Gastrocnemius medialis (tissue), 4 donors: Measurements from ENCODE around the gene CTNNBL1. TPM values are rescaled to one million over a fixed set of nuclear protein-coding genes. Genes with fewer than 3 reads are reported as not detected.
"Not testable (repeated sequence)": the region's sequence is repeated elsewhere in the genome, so short reads cannot be mapped to it uniquely, and the experiment has no call there.

Experiments used
- ATAC-seq, 2 donors: fragments of 150-250 bp; one replicate each; pipeline ENCODE4 v1.9.1; 2016
- DNase-seq, 2 donors: peaks; one replicate each; pipeline ENCODE4 v3.0.0-alpha.2; 2019
- H3K27ac ChIP-seq, 4 donors: fragments of 200-600 bp; sonication (generic); 1 replicate in 1 of 4; 2 replicates in 3 of 4; pipeline ENCODE4 v1.5.1; 2016 to 2018; ENCODE audit warnings: mild to moderate bottlenecking in 2 of 4, moderate library complexity in 1 of 4
- H3K27me3 ChIP-seq, 3 donors: fragments of 200-600 bp; sonication (generic) in 2 of 3; 1 replicate in 1 of 3; 2 replicates in 2 of 3; pipeline versions ENCODE4 v1.5.1 to v1.6.0; 2016 to 2019; ENCODE audit warnings: mild to moderate bottlenecking in 1 of 3, moderate library complexity in 1 of 3
- H3K36me3 ChIP-seq, 2 donors: fragments of 200-600 bp; sonication (generic) in 1 of 2; one replicate each; pipeline ENCODE4 v1.5.1; 2017 to 2018
- H3K4me1 ChIP-seq, 2 donors: fragments of 200-600 bp; sonication (generic) in 1 of 2; one replicate each; pipeline ENCODE4 v1.5.1; 2016 to 2017; ENCODE audit warnings: mild to moderate bottlenecking in 2 of 2
- H3K4me3 ChIP-seq, 4 donors: fragments of 200-600 bp; sonication (generic) in 3 of 4; 1 replicate in 1 of 4; 2 replicates in 3 of 4; pipeline ENCODE4 v1.5.1; 2016 to 2019; ENCODE audit warnings: mild to moderate bottlenecking in 2 of 4
- H3K9me3 ChIP-seq, 3 donors: fragments of 200-600 bp; sonication (generic) in 2 of 3; 1 replicate in 1 of 3; 2 replicates in 2 of 3; pipeline ENCODE4 v1.5.1; 2016 to 2019
- POLR2A ChIP-seq, 2 donors: fragments of 450-650 bp; IDR thresholded peaks; one replicate each; pipeline ENCODE4 v1.6.1; 2017; ENCODE audit warnings: antibody characterized with exemption in 2 of 2, mild to moderate bottlenecking in 2 of 2, moderate library complexity in 2 of 2
- in situ Hi-C, 4 donors: fragments of 200-750 bp; cut with MboI; loops; one replicate each; pipeline versions ENCODE4 v1.15.0 to v1.8.0; 2017; ENCODE audit warnings: low sequenced_read_pairs in 4 of 4
- intact Hi-C: fragments of 100-400 bp; cut with DNase I; formaldehyde crosslinking; loops from one replicate; pipeline ENCODE4 v1.15.1; 2023; ENCODE audit warnings: low total_unique reads
- total RNA-seq, 4 donors: library from RNA; depleted of rRNA; stranded (reverse); fragments of >200 nt; gene quantifications; one replicate each; pipeline versions ENCODE4 v1.1.0 to v1.2.3, GENCODE V29; 2016
- TF ChIP-seq, protein P1 (sequence below), 5 experiments: fragments of 450-650 bp in 3 of 5; fragments of 200-600 bp in 2 of 5; sonication (generic) in 2 of 5; IDR thresholded peaks in 4 of 5; conservative IDR thresholded peaks in 1 of 5; 1 replicate in 4 of 5; 2 replicates in 1 of 5; pipeline ENCODE4 v1.5.1; 2016 to 2019; ENCODE audit warnings: antibody characterized with exemption in 5 of 5, mild to moderate bottlenecking in 3 of 5, moderate library complexity in 3 of 5

The CTNNBL1 gene
- total RNA-seq, 4 donors from 2014 or later = 23.1 to 35.4 (median 30.3) TPM

DNA sequence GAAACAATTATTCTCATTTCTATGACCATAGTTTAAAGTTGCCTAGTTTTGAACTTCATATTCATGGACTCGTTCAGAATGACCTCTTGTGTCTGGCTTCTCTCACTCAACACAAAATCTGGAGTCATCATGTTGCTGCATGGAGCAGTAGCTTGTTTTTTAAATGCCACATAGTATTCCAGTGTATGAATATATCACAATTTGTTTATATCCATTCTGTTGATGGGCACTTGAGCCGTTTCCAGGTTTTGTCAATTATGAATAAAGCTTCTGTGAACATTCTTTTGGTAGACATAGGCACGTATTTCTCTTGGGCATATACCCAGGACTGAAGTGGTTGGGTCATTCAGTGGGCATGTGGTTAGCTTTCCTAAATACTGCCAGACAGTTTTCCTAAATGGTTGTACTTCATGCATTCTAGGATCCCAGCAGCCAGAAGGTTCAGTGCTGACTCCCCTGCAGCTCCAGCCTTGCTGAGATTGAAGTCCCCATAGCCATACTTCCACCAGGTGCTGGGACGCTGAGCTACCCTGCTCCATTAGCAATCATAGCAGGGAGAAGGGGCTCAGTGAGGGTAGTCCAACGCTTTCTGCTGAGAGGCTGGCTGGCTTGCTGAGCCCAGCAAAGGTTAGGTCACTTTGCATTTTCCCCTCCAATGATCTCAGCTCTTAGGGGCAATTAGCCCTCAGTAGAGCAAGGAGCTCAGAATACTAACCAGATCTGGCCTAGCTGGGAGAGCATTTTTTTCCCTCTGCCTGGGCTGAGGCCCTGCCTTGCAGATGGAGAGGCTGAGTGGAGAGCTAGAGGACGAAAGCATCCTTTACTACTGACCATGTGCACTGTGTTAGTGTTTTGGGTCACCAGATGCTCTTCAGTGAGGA lies 35.7 kb upstream of the CTNNBL1 start:
- Histone ChIP-seq H3K36me3 (no peaks in the 10 kb centered on the region), H3K27ac (no peak overlapping the region), H3K4me1 (no peaks in the 10 kb centered on the region), H3K9me3 (no peaks in the 10 kb centered on the region), H3K4me3 (no peak overlapping the region), H3K27me3 (no peaks in the 10 kb centered on the region)
- ATAC-seq (no peak), DNase-seq (no peak)
- in situ Hi-C loops = no loop called here
- intact Hi-C loops = no loop called here
- TF ChIP-seq, protein P1, sequence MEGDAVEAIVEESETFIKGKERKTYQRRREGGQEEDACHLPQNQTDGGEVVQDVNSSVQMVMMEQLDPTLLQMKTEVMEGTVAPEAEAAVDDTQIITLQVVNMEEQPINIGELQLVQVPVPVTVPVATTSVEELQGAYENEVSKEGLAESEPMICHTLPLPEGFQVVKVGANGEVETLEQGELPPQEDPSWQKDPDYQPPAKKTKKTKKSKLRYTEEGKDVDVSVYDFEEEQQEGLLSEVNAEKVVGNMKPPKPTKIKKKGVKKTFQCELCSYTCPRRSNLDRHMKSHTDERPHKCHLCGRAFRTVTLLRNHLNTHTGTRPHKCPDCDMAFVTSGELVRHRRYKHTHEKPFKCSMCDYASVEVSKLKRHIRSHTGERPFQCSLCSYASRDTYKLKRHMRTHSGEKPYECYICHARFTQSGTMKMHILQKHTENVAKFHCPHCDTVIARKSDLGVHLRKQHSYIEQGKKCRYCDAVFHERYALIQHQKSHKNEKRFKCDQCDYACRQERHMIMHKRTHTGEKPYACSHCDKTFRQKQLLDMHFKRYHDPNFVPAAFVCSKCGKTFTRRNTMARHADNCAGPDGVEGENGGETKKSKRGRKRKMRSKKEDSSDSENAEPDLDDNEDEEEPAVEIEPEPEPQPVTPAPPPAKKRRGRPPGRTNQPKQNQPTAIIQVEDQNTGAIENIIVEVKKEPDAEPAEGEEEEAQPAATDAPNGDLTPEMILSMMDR (IDR thresholded peaks at IDR 0.05 in 4 of 5, conservative IDR thresholded peaks at IDR 0.05 in 1 of 5) = no peak
- no peak for TF ChIP-seq POLR2A (IDR thresholded peaks at IDR 0.05)

DNA sequence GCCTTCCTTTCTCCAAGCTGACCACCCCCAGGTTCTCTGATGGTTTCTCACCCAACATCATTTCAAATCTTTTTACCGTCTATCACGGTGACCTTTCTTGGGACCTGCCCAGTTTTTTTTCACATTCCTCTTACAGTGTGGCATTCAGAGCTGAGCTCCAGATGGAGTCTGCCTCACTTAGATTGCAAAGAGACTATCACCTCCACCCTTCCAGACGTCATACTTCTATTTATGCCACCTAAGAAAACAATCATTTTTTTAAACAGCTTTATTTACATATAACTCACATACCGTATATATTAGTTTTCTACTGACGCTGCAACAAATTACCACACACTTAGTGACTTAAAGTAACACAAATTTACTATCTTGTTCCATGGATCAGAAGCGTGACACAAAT lies 32.3 kb upstream of the CTNNBL1 start:
- H3K9me3 ChIP-seq = no peaks in the 10 kb centered on the region
- H3K36me3 ChIP-seq = no peaks in the 10 kb centered on the region
- intact Hi-C loops (no loop called here), in situ Hi-C loops (no loop called here)
- no peak overlapping the region for H3K4me3 ChIP-seq
- no peak for DNase-seq
- no peaks in the 10 kb centered on the region for H3K4me1 ChIP-seq
- H3K27ac ChIP-seq = no peak overlapping the region
- ATAC-seq = no peak
- no peaks in the 10 kb centered on the region for H3K27me3 ChIP-seq
- TF ChIP-seq, protein P1 (IDR thresholded peaks at IDR 0.05 in 4 of 5, conservative IDR thresholded peaks at IDR 0.05 in 1 of 5) = no peak
- TF ChIP-seq POLR2A (IDR thresholded peaks at IDR 0.05) = no peak

DNA sequence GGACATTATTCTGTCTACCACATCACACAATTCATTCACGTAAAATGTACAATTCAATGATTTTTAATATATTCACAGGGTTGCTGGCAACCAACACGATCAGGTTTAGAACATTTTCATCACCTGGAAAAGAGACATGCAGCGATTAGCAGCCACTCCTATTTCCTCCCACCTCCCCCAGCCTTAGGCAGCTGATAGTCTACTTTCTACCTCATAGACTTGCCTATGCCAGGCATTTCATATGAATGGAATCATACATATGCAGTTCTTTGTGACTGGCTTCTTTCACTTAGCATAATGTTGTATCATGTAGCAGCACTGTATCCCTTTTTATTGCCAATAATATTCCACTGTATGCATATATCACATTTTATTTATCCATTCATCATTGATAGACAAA lies 31.5 kb upstream of the CTNNBL1 start:
- no peak for ATAC-seq
- no peak overlapping the region for H3K27ac ChIP-seq
- DNase-seq = no peak
- TF ChIP-seq, protein P1 (IDR thresholded peaks at IDR 0.05 in 4 of 5, conservative IDR thresholded peaks at IDR 0.05 in 1 of 5) = no peak
- TF ChIP-seq POLR2A (IDR thresholded peaks at IDR 0.05) = no peak
- in situ Hi-C loops (no loop called here), intact Hi-C loops (no loop called here)
- no peak overlapping the region for H3K4me3 ChIP-seq
- H3K9me3 ChIP-seq = no peaks in the 10 kb centered on the region
- no peaks in the 10 kb centered on the region for H3K27me3 ChIP-seq
- no peaks in the 10 kb centered on the region for H3K36me3 ChIP-seq
- no peaks in the 10 kb centered on the region for H3K4me1 ChIP-seq

DNA sequence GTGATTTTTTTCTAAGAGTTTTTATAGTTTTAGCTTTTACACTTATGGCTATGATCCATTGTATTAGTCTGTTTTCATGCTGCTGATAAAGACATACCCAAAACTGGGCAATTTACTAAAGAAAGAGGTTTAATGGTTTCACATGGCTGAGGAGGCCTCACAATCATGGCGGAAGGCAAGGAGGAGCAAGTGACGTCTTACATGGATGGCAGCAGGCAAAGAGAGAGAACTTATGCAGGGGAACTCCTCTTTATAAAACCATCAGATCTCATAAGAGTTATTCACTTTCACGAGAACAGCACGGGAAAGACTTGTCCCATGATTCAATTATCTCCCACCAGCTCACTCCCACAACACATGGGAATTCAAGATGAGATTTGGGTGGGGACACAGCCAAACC lies 29.2 kb upstream of the CTNNBL1 start:
- H3K36me3 ChIP-seq, H3K4me3 ChIP-seq, ATAC-seq, H3K27ac ChIP-seq, H3K27me3 ChIP-seq, intact Hi-C loops, H3K9me3 ChIP-seq, DNase-seq, in situ Hi-C loops, H3K4me1 ChIP-seq: not testable (repeated sequence)

DNA sequence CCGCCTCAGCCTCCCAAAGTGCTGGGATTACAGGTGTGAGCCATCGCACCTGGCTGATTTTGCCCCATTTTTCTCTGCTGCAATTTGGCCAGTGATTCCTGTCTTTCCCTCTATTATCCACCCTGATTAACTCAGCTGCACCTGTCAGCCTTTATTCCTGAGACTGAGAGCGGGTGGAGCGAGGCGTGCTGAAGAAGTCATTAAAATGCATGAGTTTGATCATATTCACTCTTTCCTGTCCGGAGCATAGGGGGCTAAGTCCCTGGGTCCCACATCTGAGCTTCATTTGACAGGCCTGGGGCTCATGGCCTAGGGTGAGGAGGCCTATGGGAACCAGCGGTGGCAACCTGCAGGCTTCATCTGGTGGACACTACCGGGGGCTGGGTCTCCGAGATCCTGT lies 25.7 kb upstream of the CTNNBL1 start:
- DNase-seq (no peak), ATAC-seq (no peak)
- H3K4me3 ChIP-seq = no peak overlapping the region
- H3K36me3 ChIP-seq = no peaks in the 10 kb centered on the region
- H3K27me3 ChIP-seq = peaks cover 6 to 14% (median 11%) of the 10 kb centered on the region in 3 donors
- no peak overlapping the region for H3K27ac ChIP-seq
- in situ Hi-C loops (no loop called here), intact Hi-C loops (no loop called here)
- H3K9me3 ChIP-seq = no peaks in the 10 kb centered on the region
- TF ChIP-seq, protein P1 (IDR thresholded peaks at IDR 0.05 in 4 of 5, conservative IDR thresholded peaks at IDR 0.05 in 1 of 5) = no peak
- H3K4me1 ChIP-seq = no peaks in the 10 kb centered on the region
